ENCODE data around the gene CFP.

DNA sequence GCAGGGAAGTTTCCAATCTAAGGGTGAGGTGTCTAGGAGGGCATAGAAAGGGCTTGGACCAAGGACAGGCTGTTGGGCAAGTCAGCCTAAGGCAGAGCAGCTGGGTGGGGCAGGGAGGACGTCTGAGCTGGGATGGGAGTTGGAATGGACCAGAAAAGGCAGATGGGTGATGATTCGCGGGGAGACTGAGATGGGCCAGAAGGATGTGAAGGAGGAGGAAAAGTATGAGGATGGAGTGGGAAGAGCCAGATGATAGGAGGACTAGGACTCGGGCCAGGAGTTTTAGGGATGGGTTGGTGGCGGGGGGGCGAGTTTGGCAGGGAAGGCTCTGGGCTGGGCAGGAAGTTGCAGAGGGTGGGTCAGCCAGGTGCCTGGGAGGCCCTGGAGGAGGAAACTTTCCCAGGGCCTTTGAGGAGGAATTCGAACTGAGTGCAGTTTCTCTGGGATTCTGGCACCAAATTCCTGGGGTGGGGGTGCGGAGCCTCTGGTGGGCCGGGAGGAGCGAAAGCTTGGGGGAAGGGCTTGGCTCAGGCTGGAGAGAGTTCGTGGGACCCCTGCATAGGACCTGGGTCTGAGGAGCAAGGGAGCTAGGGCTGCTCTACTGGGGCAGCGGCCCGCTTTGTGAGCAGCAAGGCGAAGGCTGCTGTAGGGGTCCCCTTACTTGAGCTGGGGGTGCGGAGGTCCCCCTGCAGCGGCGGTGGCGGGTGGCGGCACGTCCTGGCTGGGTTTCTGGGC lies 56.2 kb downstream of the CFP start:
- TF ChIP-seq POLR2AphosphoS5 (IDR thresholded peaks at IDR 0.05; ENCODE audit: low read depth, low read length) (no peak), PAX5 (IDR thresholded peaks at IDR 0.05; ENCODE audit: insufficient read depth, low read length, severe bottlenecking) (no peak), TAF1 (IDR thresholded peaks at IDR 0.05; ENCODE audit: low read depth, low read length) (no peak), POLR2A (IDR thresholded peaks at IDR 0.05; ENCODE audit: low read depth, low read length) (no peak), SPI1 (IDR thresholded peaks at IDR 0.05; ENCODE audit: low read depth, low read length) (no peak), POU2F2 (IDR thresholded peaks at IDR 0.05; ENCODE audit: low read depth, low read length) (no peak)

Measured in GM12891 (cell line).